GM18907 (cell line): ENCODE measurements around the gene ROM1.
"Not testable (repeated sequence)": the region's sequence is repeated elsewhere in the genome, so short reads cannot be mapped to it uniquely, and the experiment has no call there.

Experiments used
- ATAC-seq: cut with Tn5 transposase; IDR thresholded peaks from one replicate; pipeline ENCODE4 v1.9.1; 2021; ENCODE audit warnings: mild to moderate bottlenecking, moderate library complexity; ENCODE audit not compliant: unreplicated experiment

The ROM1 gene, protein sequence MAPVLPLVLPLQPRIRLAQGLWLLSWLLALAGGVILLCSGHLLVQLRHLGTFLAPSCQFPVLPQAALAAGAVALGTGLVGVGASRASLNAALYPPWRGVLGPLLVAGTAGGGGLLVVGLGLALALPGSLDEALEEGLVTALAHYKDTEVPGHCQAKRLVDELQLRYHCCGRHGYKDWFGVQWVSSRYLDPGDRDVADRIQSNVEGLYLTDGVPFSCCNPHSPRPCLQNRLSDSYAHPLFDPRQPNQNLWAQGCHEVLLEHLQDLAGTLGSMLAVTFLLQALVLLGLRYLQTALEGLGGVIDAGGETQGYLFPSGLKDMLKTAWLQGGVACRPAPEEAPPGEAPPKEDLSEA

DNA sequence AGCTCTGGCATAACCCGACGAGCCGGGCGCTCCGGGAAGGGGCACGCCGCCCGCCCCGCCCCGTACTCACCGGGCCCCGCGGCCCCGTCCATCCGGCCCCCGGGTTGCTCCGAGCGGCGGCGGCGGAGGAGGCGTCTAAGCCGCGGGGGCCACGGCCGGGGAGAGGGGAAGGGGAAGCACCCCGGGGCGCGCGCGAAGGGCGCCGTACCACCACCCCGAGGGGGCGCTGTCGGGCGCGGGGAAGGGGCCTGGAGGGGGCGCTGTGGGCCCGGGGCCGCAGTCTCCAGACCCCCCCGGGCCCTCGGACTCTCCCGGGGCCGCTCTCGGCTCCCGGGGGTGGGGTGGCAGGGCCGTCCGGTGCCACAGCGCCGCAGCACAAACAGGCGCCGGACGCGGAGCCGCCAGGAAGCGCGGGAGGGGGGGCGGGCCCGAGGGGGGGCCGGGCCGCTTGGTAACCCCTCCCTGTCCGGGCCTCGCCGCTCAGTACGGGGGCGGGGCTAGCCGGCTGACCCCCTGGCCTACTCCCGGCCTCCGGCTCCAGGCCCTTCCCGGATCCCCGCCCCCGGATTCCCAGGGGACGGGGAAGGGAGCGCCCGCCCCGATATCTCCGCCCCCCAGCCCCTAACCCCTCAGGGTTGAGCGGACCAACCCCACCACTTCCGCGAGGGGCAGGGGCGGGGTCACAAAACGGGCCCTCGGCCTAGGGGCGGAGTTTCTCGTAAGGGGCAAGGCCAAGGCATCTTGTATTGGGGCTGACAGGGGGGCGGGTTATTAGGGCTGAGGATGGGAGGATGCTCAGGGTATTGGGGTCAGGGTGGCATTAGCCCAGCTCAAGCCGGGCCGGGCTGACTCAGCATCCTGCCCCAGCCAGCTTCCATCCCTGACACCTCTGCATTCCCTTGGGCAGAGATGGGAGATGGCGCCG is at the start of gene ROM1, which contains the start of gene EML3:
TSS of gene ROM1 (plus strand) at position 892 of the 925 bp plus-strand sequence. CDS start at position 917, 25 bp downstream.
TSS of gene EML3 (minus strand) at position 410 of the 925 bp plus-strand sequence. CDS start at position 92, 318 bp downstream.
- peak; percentile 70 for ATAC-seq

DNA sequence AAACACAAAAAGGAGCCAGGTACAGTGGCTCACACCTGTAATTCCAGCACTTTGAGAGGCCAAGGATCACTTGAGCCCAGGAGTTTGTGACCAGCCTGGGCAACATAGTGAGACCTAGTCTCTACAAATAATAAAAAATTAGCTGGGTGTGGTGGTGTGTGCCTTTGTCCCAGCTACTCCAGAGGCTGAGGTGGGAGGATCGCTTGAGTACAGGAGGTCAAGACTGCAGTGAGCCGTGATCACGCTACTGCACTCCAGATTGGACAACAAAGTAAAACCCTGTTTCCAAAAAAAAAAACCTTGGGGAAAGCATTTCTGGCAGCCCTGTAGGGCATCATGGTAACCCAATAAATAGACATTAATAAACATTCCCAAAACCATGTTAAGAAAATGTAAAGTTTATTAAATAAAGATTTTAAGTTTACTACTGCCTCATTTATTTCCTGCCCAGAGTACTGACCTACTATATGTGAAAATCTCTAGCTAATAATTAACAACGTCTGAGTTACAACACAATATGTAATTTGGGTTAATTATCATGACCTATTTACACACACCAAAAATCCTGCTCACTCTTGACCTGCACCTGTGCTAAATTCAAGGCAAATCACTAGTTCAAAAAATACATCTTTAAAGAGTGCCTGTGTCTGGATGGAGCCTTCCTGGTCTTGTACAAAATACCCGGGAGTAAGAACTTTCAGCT is 47.8 kb upstream of the ROM1 start:
- ATAC-seq = no peak

DNA sequence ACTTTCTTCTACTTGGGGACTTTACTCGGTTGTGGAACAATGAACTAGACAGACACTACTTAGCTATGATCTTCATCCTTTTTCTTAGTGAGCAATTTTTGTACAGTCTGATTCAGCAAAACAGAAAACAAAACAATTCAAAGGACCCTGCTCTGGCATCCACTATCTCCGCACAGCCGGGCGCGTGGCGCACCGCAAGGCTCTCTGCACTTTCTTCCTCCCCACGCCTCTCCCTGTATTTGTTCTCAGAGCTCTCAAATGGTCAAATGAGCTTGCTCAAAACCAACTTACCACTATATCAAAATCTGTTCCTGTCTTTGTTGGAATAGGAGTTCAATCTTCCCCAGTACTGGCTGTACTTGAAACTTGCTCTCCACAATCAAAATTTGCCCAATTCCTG is 46.8 kb upstream of the ROM1 start:
- no peak for ATAC-seq

DNA sequence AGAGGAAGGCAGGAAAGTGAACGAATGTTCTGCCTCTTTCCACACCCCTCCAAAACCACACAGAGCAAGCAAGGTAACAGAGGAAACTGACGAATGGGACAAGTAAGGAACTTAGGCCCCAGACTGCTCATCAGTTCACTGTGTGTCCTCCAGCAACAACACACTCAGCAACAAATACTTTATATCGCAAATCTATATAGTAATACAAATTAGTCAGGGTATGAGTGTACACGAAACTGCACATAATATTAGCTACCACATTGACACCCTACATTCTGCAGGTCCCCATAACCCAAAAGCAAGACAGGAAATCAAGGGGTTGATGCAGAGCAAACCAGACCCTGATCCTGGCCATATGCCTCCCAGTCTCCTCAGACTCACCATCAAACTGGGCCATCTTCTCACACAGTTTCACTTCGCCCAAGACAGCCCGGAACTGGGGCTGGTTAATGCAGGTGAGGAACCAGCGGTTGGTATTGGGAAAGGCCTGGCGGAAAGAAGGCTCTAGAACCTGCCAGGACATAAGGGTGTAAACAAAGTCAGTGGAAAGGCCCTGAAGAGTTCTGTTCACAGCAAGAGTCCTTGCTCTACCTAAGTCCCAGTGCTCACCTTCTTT is 45.9 kb upstream of the ROM1 start:
- no peak for ATAC-seq

DNA sequence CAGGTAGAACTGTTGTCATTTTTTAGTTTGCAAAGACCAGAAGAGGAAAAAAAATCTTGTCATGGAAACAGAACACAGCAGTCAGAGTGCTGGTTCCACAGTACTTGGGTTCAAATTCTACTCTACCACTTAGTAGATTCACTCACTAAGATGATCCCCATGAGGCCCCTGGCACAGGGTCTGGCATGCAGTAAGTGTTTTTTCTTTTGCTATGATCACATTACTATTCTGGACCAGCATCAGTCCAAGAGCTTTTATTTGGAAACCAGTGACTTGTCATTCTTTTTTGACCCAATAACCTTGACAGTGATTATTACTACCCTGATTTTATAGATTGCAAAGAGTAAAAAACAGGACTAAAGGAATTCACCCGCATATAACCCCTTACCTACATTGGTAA is 43.4 kb upstream of the ROM1 start:
- ATAC-seq = no peak

DNA sequence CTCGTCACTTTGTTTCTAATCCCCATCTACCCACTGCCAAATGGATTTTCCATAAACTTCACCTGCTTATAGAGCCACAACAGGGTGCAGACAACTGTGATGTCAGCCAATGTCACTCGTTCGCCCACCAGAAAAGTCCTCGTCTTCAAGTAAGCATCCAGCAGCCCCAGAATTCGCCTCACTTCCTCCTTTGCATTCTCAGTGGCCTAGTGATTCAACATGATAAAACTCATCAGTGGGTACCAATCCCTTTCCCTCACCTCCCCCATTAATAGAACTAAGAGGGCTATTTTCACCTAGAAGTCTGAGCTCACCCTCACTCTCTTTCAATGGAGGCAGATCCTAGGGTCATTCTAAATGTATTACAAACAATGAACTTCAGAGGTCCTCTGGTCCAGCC is 42.2 kb upstream of the ROM1 start:
- ATAC-seq = not testable (repeated sequence)

DNA sequence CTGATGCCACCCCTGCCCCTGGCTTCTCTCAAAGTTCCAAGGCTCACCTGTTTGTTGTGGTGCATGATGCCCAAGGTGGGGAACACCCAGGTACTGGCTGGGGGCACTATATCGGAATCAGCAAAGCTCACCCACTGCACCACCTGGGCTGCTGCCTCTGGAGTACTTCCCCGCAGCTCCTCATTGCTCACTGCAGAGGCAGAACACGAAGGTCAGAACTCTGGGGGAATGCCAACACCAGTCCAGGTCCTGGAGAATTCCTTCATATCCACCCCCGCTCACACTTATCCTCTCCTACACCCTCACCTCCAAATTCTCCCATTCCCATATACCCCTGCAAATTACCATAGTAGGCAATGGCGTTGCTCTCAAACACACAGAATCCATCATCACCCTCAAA is 41.6 kb upstream of the ROM1 start:
- ATAC-seq = not testable (repeated sequence)

DNA sequence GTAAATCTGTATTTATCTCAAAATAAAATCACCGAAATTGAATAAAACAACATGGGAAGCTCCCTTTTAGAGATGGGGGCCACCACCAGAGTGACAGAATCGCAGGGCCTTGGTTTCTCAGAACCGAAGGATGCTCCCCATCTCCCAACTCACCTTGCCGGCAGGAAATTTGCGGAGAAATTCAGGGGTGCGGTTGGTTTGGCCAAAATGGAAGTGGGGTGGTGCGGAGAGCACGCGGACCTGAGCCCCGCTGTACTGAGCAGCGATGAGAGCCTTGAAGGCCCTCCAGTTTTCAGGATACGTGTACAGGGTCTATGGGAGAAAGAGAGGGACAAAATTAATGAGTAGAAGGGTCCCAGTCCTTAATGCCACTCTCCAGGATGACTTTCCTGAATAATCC is 40.6 kb upstream of the ROM1 start:
- no peak for ATAC-seq

DNA sequence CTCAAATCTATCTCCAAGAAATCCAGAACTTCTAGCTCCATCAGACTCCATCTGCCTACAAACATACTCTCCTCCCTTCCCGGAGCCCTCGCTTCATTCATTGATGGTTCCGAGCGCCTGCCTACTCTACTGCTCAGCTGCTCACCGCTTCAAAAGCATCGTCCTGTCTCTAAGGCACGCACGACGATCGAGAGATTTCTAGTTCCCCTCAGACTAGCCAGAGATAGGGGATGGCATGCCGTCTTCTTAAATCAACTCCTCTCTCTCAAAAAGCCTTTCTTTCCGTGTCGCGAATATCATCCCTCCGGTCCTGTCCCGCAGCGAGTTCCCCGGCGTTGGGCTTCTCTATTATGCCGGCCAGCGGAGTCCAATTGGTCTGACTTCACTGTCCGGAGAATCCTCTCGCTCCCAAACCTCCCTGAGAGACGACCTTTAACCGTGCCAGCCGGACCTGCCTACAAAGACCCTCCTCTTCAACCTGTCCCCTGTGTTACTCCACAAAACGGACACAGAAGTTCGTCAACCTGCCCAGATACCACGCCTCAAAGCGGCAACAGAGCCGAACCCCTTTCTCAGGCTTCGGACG is 40.0 kb upstream of the ROM1 start:
- no peak for ATAC-seq

DNA sequence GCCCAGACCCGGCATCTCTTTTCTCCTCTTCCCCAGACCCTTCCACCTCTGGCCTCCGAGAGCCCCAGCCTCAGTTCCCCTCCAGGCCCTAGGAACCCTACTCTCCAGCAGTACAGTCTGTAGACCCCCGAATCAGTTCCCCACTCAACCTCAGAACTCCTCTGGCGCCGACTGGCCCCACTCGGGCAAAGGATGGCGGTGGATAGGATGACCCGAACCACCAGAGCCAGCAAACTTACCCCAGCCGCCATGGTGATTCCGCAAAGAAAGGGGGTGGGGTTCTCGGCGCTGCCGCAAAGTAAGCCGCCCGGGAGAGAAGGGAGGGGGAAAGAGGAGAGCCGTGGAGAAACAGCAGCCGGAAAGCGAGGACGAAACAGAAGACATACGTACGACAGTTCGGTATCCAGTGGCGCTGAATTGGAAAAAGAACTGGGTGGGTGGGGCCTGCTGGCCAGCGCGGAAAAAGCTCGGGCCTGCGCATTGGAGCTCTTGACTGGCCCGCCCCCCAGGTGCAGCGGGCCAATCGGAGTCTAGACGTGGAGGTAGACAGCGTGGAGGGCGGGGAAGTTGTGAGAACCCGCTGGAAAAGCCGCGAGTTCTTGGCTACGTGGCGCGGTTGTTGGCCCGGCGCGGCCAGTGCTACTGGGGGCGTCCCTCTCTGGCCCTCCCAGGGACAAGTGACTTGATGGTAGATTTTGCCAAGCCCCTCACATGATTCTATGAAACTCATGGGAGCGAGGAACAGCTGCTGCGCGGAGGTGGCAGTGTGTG is 39.3 kb upstream of the ROM1 start, which contains the start of gene EEF1G:
TSS of gene EEF1G (minus strand) at position 300 of the 771 bp plus-strand sequence. CDS start at position 251, 49 bp downstream.
- ATAC-seq = peak; percentile 83

DNA sequence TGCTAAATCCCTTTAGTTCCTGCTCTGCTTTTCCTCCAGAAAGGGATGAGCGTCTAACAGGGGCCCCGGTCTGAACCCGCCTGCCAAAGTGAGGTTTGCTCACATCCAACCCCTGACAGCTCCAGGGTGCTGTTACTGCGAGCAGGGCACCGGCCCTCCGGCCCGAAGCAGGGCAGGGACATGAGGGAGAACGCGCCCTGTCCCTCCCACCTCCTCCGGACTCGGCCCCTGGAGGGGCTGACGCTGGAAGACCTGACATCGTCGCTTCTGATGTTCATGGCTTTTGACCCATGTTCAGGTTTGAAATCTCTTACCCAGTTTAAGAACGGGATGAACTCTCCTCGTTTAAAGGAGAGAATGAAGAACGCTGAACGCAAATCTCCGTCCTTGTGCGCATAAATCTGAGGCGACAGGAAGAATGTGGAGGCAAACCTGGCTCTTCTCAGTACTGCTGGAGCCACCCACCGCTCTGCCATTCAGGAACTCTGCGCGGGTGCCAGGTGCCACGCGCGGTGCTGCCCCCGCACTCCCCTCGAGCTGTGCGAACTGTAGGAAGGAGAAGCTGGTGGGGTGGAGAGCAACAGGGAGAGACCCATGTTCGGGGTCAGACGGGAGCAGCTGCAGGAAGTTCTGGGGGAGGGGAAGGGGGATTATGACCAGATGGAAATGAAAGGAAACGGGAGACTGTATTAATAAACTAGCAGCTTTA is 38.5 kb upstream of the ROM1 start:
- ATAC-seq = peak; percentile 19

DNA sequence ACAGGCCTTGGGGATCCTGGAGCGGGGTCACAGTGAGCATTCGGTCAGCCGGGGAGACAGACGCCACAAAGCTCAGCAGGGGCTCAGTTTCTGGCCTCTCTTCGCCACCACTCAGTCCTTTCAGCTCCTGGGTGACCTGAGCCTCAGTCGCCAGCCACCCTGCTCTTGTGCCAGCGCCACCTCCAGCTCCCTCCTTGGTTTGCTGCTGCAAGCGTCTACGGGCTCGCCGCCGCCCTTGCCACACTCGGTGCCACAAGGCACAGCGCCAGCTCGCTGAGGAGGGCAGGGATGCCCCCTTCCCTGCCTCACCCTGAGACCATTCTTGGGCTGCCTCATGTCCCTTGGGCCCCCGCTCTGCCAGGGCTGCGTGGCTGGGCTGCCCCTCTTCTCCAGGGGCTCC is 37.9 kb upstream of the ROM1 start:
- no peak for ATAC-seq

DNA sequence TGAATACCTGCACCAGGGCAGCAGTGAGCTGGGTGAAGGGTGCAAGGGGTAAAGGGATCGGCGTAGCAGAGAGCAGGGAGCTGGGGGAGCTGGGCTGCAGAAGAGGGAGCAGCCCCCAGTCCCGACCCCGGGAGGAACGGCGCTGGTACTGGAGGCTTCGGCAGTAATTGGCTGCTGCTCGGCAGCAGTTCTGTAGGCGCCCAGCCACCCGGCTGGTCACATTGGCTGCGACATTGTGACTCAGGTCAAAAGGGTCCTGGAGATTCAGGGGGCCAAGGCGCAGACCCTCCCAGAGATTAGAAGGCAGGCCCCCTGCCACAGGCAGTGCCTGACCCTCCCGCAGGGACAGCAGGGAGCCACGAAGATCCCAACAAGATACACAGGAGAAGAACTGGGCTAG is 37.2 kb upstream of the ROM1 start:
- ATAC-seq = no peak

DNA sequence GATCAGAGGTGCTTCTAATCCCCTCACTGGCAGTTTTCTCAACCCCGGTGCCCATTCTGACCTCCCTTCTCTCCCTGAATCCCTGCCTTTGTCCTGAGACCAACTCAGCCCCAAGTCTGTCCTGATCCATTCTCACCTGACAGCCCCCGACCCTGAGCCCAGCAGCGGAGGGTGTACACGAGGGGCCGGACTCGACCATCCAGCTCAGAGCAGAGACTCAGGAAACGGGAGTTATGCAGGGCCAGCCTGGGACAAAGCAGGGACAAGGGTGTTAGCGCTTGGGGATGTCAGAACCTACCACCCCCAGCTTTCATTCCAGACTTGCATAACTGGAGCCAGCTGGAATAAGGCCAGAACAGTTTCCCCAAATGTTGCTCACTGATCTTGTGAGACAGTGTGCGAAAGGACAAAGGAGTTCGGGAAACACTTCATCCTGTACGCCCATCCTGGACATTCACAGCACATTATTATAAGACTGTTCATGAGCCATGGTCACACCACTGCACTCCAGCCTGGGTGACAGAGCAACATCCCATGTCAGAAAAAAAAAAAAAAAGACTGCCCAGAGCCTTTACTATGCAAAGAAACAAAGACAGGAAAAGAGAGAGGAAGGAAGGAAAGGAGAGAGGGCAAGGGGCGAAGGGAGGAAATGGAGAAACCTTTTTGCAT is 35.9 kb upstream of the ROM1 start:
- no peak for ATAC-seq

DNA sequence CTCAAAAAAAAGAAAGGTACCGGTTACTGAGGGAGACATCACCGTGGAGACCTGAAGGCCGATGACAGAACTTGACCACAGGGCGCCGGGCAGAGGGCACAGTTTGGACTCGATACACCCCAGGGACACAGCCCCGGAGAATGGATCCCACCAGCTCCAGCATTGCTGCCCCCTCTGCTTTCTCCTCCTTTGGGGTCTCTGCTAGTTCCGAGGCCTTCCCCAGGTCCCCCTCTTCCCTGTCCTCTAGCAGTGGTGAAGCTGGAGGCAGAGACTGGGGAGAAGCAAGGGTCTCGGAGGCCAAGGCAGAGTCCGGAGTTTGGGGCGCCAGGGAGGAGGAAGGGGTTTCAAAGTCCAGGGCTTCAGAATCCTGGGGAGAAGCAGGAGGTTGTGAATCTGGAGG is 34.5 kb upstream of the ROM1 start:
- ATAC-seq = no peak

DNA sequence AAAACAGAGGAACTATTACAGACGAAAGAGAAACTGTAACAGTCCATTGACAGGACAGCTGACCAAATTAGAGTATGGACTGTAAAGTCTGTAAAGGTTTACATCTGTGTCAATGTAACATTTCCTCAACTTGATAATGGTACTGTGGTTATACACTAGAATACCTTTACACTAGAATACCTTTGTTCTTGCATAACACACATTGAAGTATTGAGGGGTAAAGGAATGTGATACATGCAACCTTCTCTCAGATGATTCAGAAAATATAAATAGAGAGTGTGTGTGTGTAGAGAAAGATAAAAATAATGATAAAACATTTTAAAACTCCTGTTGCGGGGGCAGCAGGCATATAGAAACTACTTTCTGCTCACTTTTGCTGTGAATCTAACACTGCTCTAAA is 33.8 kb upstream of the ROM1 start:
- no peak for ATAC-seq

DNA sequence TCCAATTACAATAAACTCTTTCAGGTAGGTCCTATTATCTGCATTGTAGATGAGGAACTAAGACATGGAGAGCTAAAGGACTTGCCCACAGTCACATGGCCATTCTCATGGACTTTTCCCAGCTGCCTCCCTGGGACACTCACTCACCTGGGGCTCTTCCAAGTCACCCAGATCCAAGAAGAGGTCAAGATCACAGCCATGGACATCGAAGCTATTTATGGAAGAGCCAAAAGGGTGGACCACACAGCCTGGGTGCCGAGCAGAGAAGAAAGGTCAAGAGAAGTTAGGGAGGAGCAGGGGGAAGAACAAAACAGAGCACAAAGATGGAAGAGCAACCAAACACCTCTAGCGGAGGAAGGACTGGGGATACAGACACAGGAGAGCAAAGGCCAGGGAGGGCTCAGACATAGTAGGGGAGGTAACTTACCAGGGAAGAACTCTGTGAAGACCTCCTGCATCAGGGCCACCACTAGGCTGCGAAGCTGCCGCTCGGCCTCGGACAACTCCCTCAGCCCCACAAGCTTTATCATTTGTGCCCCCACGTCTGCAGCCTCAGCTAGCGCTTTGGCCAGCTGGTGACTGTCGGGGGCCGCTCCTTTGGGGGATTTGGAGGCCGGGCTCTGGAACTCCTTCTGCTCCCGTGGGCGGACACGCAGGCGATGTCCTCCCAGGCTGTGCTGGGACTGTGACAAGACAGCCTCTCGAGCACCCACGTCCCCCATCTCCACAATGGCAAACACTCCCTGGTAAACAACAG is 31.9 kb upstream of the ROM1 start:
- no peak for ATAC-seq

DNA sequence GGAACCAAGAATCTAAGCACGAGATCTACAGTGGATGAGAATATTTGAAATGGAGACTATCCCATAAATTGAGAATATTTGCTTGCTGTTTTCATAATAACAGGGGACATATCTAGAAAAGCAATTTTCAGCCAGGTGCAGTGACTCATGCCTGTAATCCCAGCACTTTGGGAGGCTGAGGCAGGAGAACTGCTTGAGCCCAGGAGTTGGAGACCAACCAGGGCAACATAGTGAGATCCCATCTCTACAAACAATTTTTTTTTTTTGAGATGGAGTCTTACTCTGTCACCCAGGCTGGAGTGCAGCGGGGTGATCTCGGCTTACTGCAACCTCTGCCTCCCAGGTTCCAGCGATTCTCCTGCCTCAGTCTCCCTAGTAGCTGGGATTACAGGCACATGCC is 31.3 kb upstream of the ROM1 start:
- not testable (repeated sequence) for ATAC-seq
